ENCODE results near the gene TMC1. TPM values are rescaled to one million over a fixed set of nuclear protein-coding genes. Genes with fewer than 3 reads are reported as not detected.

TMC1 gene
- total RNA-seq, 1 donor = 1.3 TPM

GRCh38 chr9:72554221-72554641 lies 32.8 kb downstream of the TMC1 start:
- peak; percentile 93 for DNase-seq (ENCODE audit: low read depth)
- H3K4me3 ChIP-seq (ENCODE audit: low read depth, low read length) = no peak overlapping the region
- no peak for TF ChIP-seq CTCF (IDR thresholded peaks at IDR 0.05; ENCODE audit: insufficient read depth, low read depth, low read length)

- no peak for TF ChIP-seq CTCF (IDR thresholded peaks at IDR 0.05; ENCODE audit: insufficient read depth, low read depth, low read length)
- DNase-seq (ENCODE audit: low read depth) = peak; percentile 95
- no peak overlapping the region for H3K4me3 ChIP-seq (ENCODE audit: low read depth, low read length)
These were observed 36.1 kb downstream of the TMC1 start for GRCh38 chr9:72557549-72557948.

- DNase-seq (ENCODE audit: low read depth) = no peak
- no peak for TF ChIP-seq CTCF (IDR thresholded peaks at IDR 0.05; ENCODE audit: insufficient read depth, low read depth, low read length)
These were observed 38.7 kb downstream of the TMC1 start for GRCh38 chr9:72560086-72560485.

GRCh38 chr9:72563806-72564205 lies 42.4 kb downstream of the TMC1 start:
- TF ChIP-seq CTCF (IDR thresholded peaks at IDR 0.05; ENCODE audit: insufficient read depth, low read depth, low read length) = no peak
- H3K4me3 ChIP-seq (ENCODE audit: low read depth, low read length) = no peak overlapping the region
- no peak for DNase-seq (ENCODE audit: low read depth)

More at GRCh38 chr9:72560086-72560485, 38.7 kb downstream of the TMC1 start:
- no peak overlapping the region for H3K4me3 ChIP-seq (ENCODE audit: low read depth, low read length)

GRCh38 chr9:72564479-72565281 lies 43.3 kb downstream of the TMC1 start:
- no peak for TF ChIP-seq CTCF (IDR thresholded peaks at IDR 0.05; ENCODE audit: insufficient read depth, low read depth, low read length)
- no peak for DNase-seq (ENCODE audit: low read depth)
- H3K4me3 ChIP-seq (ENCODE audit: low read depth, low read length) = no peak overlapping the region

GRCh38 chr9:72565535-72565934 lies 44.1 kb downstream of the TMC1 start:
- no peak for TF ChIP-seq CTCF (IDR thresholded peaks at IDR 0.05; ENCODE audit: insufficient read depth, low read depth, low read length)
- H3K4me3 ChIP-seq (ENCODE audit: low read depth, low read length) = no peak overlapping the region
- DNase-seq (ENCODE audit: low read depth) = no peak

Measured in fibroblast of villous mesenchyme (primary cell).